Measurements from ENCODE around the gene PMVK. TPM values are rescaled to one million over a fixed set of nuclear protein-coding genes. Genes with fewer than 3 reads are reported as not detected.
A peak's percentile ranks its signal among the peaks of the same experiment; 100 is the strongest.

Gene PMVK
- total and polyA plus RNA-seq, 2 of the 8 experiments (the other 6 are each of a cell fraction or from before 2014, with no cell fraction given) = 23.8 to 26.5 TPM

DNA sequence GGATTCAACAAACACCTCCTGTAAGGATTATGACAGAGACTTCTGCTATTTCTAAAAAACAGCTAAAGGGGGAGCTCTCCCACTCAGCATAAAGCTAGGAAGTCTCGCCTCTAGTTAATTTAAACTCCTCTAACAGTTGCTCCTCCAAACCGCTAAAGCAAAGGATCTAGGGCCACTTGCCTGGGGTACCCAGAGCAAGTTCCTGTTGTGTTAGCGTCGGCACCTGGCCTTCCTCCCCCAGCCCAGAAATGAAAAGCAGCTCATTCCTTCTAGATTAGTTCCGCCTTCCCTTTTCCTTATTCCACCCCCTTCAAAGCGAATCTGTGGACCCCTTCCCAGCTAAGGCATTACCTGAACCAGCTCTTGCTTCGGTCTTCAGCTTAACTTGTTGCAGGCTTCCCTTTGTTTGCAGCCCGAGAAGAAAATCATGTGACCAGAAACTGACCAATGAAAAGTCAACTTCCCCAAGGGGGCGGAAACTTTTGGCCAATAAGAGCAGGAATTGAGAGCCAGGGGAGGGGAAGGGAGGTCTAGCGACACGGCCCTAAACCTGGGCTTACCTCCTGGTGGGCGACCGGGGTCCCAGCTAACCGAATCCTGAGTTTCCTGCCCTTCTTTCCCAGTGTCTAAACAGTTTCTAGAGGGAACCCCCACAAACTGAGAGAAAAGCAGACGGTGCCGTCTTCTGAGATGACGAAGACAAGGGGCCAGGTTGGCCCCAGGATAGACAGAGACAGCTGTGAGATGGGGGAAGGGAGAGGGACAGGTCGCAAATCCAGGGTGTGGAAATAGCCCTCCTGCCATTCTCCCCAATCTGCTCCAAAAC lies 19.4 kb upstream of the PMVK start, which contains the start of gene PBXIP1 (continued):
- TF ChIP-seq SUZ12 (IDR thresholded peaks at IDR 0.05; ENCODE audit: low read length) (no peak), JUND (IDR thresholded peaks at IDR 0.05; ENCODE audit: low read length) (no peak), SP1 (IDR thresholded peaks at IDR 0.05; ENCODE audit: low read depth, low read length) (peak; percentile 87), TBP (IDR thresholded peaks at IDR 0.05; ENCODE audit: low read depth, low read length) (peak; percentile 65; the same call in 1 of the 2 replicates), RBBP5 (IDR thresholded peaks at IDR 0.05; ENCODE audit: borderline replicate concordance, low read depth, low read length) (no peak), BACH1 (IDR thresholded peaks at IDR 0.05; ENCODE audit: low read length) (no peak), CHD1 (IDR thresholded peaks at IDR 0.05; ENCODE audit: low read depth, low read length) (no peak)
- TF ChIP-seq, protein P1, sequence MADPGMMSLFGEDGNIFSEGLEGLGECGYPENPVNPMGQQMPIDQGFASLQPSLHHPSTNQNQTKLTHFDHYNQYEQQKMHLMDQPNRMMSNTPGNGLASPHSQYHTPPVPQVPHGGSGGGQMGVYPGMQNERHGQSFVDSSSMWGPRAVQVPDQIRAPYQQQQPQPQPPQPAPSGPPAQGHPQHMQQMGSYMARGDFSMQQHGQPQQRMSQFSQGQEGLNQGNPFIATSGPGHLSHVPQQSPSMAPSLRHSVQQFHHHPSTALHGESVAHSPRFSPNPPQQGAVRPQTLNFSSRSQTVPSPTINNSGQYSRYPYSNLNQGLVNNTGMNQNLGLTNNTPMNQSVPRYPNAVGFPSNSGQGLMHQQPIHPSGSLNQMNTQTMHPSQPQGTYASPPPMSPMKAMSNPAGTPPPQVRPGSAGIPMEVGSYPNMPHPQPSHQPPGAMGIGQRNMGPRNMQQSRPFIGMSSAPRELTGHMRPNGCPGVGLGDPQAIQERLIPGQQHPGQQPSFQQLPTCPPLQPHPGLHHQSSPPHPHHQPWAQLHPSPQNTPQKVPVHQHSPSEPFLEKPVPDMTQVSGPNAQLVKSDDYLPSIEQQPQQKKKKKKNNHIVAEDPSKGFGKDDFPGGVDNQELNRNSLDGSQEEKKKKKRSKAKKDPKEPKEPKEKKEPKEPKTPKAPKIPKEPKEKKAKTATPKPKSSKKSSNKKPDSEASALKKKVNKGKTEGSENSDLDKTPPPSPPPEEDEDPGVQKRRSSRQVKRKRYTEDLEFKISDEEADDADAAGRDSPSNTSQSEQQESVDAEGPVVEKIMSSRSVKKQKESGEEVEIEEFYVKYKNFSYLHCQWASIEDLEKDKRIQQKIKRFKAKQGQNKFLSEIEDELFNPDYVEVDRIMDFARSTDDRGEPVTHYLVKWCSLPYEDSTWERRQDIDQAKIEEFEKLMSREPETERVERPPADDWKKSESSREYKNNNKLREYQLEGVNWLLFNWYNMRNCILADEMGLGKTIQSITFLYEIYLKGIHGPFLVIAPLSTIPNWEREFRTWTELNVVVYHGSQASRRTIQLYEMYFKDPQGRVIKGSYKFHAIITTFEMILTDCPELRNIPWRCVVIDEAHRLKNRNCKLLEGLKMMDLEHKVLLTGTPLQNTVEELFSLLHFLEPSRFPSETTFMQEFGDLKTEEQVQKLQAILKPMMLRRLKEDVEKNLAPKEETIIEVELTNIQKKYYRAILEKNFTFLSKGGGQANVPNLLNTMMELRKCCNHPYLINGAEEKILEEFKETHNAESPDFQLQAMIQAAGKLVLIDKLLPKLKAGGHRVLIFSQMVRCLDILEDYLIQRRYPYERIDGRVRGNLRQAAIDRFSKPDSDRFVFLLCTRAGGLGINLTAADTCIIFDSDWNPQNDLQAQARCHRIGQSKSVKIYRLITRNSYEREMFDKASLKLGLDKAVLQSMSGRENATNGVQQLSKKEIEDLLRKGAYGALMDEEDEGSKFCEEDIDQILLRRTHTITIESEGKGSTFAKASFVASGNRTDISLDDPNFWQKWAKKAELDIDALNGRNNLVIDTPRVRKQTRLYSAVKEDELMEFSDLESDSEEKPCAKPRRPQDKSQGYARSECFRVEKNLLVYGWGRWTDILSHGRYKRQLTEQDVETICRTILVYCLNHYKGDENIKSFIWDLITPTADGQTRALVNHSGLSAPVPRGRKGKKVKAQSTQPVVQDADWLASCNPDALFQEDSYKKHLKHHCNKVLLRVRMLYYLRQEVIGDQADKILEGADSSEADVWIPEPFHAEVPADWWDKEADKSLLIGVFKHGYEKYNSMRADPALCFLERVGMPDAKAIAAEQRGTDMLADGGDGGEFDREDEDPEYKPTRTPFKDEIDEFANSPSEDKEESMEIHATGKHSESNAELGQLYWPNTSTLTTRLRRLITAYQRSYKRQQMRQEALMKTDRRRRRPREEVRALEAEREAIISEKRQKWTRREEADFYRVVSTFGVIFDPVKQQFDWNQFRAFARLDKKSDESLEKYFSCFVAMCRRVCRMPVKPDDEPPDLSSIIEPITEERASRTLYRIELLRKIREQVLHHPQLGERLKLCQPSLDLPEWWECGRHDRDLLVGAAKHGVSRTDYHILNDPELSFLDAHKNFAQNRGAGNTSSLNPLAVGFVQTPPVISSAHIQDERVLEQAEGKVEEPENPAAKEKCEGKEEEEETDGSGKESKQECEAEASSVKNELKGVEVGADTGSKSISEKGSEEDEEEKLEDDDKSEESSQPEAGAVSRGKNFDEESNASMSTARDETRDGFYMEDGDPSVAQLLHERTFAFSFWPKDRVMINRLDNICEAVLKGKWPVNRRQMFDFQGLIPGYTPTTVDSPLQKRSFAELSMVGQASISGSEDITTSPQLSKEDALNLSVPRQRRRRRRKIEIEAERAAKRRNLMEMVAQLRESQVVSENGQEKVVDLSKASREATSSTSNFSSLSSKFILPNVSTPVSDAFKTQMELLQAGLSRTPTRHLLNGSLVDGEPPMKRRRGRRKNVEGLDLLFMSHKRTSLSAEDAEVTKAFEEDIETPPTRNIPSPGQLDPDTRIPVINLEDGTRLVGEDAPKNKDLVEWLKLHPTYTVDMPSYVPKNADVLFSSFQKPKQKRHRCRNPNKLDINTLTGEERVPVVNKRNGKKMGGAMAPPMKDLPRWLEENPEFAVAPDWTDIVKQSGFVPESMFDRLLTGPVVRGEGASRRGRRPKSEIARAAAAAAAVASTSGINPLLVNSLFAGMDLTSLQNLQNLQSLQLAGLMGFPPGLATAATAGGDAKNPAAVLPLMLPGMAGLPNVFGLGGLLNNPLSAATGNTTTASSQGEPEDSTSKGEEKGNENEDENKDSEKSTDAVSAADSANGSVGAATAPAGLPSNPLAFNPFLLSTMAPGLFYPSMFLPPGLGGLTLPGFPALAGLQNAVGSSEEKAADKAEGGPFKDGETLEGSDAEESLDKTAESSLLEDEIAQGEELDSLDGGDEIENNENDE (IDR thresholded peaks at IDR 0.05; ENCODE audit: insufficient replicate concordance, low read length) = no peak

Measured in H1 (cell line).